Ovary (tissue), 3 donors: ENCODE measurements around the gene PI4K2B.
"Not testable (repeated sequence)": the region's sequence is repeated elsewhere in the genome, so short reads cannot be mapped to it uniquely, and the experiment has no call there.

Source experiments
- CTCF ChIP-seq, 3 donors: fragments of 450-650 bp in 2 of 3; fragments of 200-600 bp in 1 of 3; IDR thresholded peaks; one replicate each; pipeline versions ENCODE4 v1.5.1 to v1.8.0; 2016 to 2022; ENCODE audit warnings: antibody characterized with exemption in 3 of 3, mild to moderate bottlenecking in 1 of 3
- EP300 ChIP-seq: sonication (generic); formaldehyde crosslinking; IDR thresholded peaks from one replicate; pipeline ENCODE4 v1.6.1; 2017; ENCODE audit warnings: antibody characterized with exemption
- POLR2A ChIP-seq: fragments of 450-650 bp; IDR thresholded peaks from one replicate; pipeline ENCODE4 v1.6.1; 2017; ENCODE audit warnings: antibody characterized with exemption, mild to moderate bottlenecking, moderate library complexity
- donor health status: DM: no; HTN: no; CAD: no.

GRCh38 chr4:25248875-25249274 is 15.0 kb downstream of the PI4K2B start:
- TF ChIP-seq CTCF (IDR thresholded peaks at IDR 0.05); POLR2A; EP300: not testable (repeated sequence)
